IMR-90 (cell line): ENCODE measurements around the gene MKKS. TPM values are rescaled to one million over a fixed set of nuclear protein-coding genes. Genes with fewer than 3 reads are reported as not detected.

Experiments used
- ATAC-seq: fragments of 200-7000 bp; cut with Tn5 transposase; 2 replicates; pipeline ENCODE4 v1.9.1; 2020; ENCODE audit warnings: low read depth, mild to moderate bottlenecking, moderate library complexity
- BruUV-seq: library from RNA; stranded (reverse); fragments of 400-500 nt; replicated peaks from 2 replicates; lab custom pipeline; 2021; lab: Mats Ljungman, UMichigan
- CTCF ChIA-PET: fragments of 300-600 bp; formaldehyde crosslinking; extraction: SDS; loops from one replicate; lab custom pipeline; 2021; ENCODE audit warnings: antibody characterized with exemption; lab: Yijun Ruan, JAX
- POLR2A ChIA-PET: fragments of 300-600 bp; sonication (Branson Sonifier 250); formaldehyde crosslinking; loops from one replicate; lab custom pipeline; 2022; ENCODE audit warnings: antibody characterized with exemption; ENCODE audit not compliant: unreplicated experiment; lab: Charles Lee
- DNase-seq: peaks from one replicate; pipeline ENCODE4 v3.0.0; 2013
- H2AFZ ChIP-seq: replicated peaks from 2 replicates; pipeline ENCODE3; 2013; ENCODE audit warnings: low read length, mild to moderate bottlenecking; ENCODE audit not compliant: poor library complexity
- H2AK5ac ChIP-seq: 2 replicates; pipeline ENCODE4 v1.6.1; 2013; ENCODE audit warnings: low read depth, low read length, inconsistent platforms
- H2AK9ac ChIP-seq: replicated peaks from 2 replicates; pipeline ENCODE3; 2013; ENCODE audit warnings: mild to moderate bottlenecking, low read depth, low read length, moderate library complexity; ENCODE audit not compliant: poor library complexity
- H2BK120ac ChIP-seq: 2 replicates; pipeline ENCODE4 v1.6.1; 2013; ENCODE audit warnings: low read depth, low read length, inconsistent platforms
- H2BK15ac ChIP-seq: 3 replicates; pipeline ENCODE4 v1.6.1; 2013; ENCODE audit warnings: low read depth, low read length, inconsistent platforms
- H2BK20ac ChIP-seq: 2 replicates; pipeline ENCODE4 v1.6.1; 2013; ENCODE audit warnings: low read depth, mild to moderate bottlenecking, inconsistent platforms, low read length, moderate library complexity
- H2BK5ac ChIP-seq: 2 replicates; pipeline ENCODE4 v1.6.1; 2013; ENCODE audit warnings: mild to moderate bottlenecking, low read depth, low read length, inconsistent platforms; ENCODE audit not compliant: poor library complexity, severe bottlenecking
- H3K14ac ChIP-seq: replicated peaks from 2 replicates; pipeline ENCODE4 v1.6.1; 2013; ENCODE audit warnings: low read depth, low read length, inconsistent platforms
- H3K18ac ChIP-seq: 2 replicates; pipeline ENCODE4 v1.6.1; 2013; ENCODE audit warnings: low read depth, low read length, control low read depth
- H3K23ac ChIP-seq: 2 replicates; pipeline ENCODE4 v1.6.1; 2013; ENCODE audit warnings: low read depth, low read length, inconsistent platforms
- H3K27ac ChIP-seq: 2 replicates; pipeline ENCODE4 v1.5.1; 2013; ENCODE audit warnings: mild to moderate bottlenecking, control low read depth, low read length; ENCODE audit not compliant: insufficient read depth
- H3K27me3 ChIP-seq: 2 replicates; pipeline ENCODE4 v1.6.1; 2013; ENCODE audit warnings: low read length; ENCODE audit not compliant: control insufficient read depth, insufficient read depth
- H3K36me3 ChIP-seq: 2 replicates; pipeline ENCODE4 v1.6.1; 2013; ENCODE audit warnings: low read length, mixed read lengths; ENCODE audit not compliant: control insufficient read depth, insufficient read depth
- H3K4ac ChIP-seq: 2 replicates; pipeline ENCODE4 v1.6.1; 2013; ENCODE audit warnings: low read depth, low read length, inconsistent platforms
- H3K4me1 ChIP-seq: 2 replicates; pipeline ENCODE4 v1.6.1; 2013; ENCODE audit warnings: low read length, mixed read lengths; ENCODE audit not compliant: control insufficient read depth, insufficient read depth
- H3K4me2 ChIP-seq: 2 replicates; pipeline ENCODE4 v1.6.1; 2013; ENCODE audit warnings: low read depth, mild to moderate bottlenecking, control low read depth, low read length, moderate library complexity
- H3K4me3 ChIP-seq: 2 replicates; pipeline ENCODE4 v1.5.1; 2013; ENCODE audit warnings: low read depth, mild to moderate bottlenecking, control low read depth, low read length, moderate library complexity; ENCODE audit not compliant: insufficient read depth
- H3K56ac ChIP-seq: 2 replicates; pipeline ENCODE4 v1.6.1; 2013; ENCODE audit warnings: low read length, inconsistent platforms; ENCODE audit not compliant: insufficient read depth; ENCODE audit errors: extremely low read depth
- H3K79me1 ChIP-seq, 2 experiments: 2 replicates each; pipeline ENCODE4 v1.6.1; 2013; ENCODE audit warnings: low read length in 2 of 2, inconsistent platforms in 1 of 2, low read depth in 1 of 2
- H3K9ac ChIP-seq: 2 replicates; pipeline ENCODE4 v1.6.1; 2013; ENCODE audit warnings: low read depth, low read length, control low read depth
- H3K9me1 ChIP-seq: 2 replicates; pipeline ENCODE4 v1.6.1; 2013; ENCODE audit warnings: low read length, inconsistent platforms; ENCODE audit not compliant: insufficient read depth
- H3K9me3 ChIP-seq: 2 replicates; pipeline ENCODE4 v1.6.1; 2013; ENCODE audit warnings: low read length; ENCODE audit not compliant: control insufficient read depth, insufficient read depth
- H4K20me1 ChIP-seq: 2 replicates; pipeline ENCODE4 v1.6.1; 2013; ENCODE audit warnings: low read length, inconsistent platforms; ENCODE audit not compliant: insufficient read depth
- H4K5ac ChIP-seq: 2 replicates; pipeline ENCODE4 v1.6.1; 2013; ENCODE audit warnings: mild to moderate bottlenecking, low read depth, low read length, control low read depth
- H4K8ac ChIP-seq, 2 experiments: 2 replicates each; pipeline ENCODE4 v1.6.1; 2013; ENCODE audit warnings: low read depth in 2 of 2, low read length in 2 of 2, control low read depth in 1 of 2, inconsistent platforms in 1 of 2
- H4K91ac ChIP-seq: 2 replicates; pipeline ENCODE4 v1.6.1; 2013; ENCODE audit warnings: low read depth, low read length, inconsistent platforms; ENCODE audit not compliant: insufficient read depth
- MAFK ChIP-seq: IDR thresholded peaks from 2 replicates; pipeline ENCODE4 v1.6.1; 2012; ENCODE audit warnings: low read depth, low read length, improper control_type of control experiment
- MXI1 ChIP-seq: IDR thresholded peaks from 2 replicates; pipeline ENCODE4 v1.6.1; 2012; ENCODE audit warnings: low read depth, mild to moderate bottlenecking, low read length, moderate library complexity, borderline replicate concordance
- RAD21 ChIP-seq: IDR thresholded peaks from 2 replicates; pipeline ENCODE4 v1.6.1; 2012; ENCODE audit warnings: low read length, improper control_type of control experiment
- RFX5 ChIP-seq: IDR thresholded peaks from 2 replicates; pipeline ENCODE4 v1.8.0; 2012; ENCODE audit warnings: low read depth, mild to moderate bottlenecking, low read length, moderate library complexity
- SMC3 ChIP-seq: fragments of 150-350 bp; IDR thresholded peaks from 2 replicates; pipeline ENCODE4 v1.6.1; 2016; ENCODE audit warnings: low read depth, mild to moderate bottlenecking, antibody characterized with exemption, low read length, moderate library complexity
- dilution Hi-C: fragments of 300-500 bp; cut with HindIII; formaldehyde crosslinking; loops from one replicate; pipeline ENCODE4 v1.14.3; 2018; ENCODE audit warnings: low sequenced_read_pairs; ENCODE audit not compliant: unreplicated experiment
- in situ Hi-C: fragments of 300-500 bp; cut with MboI; formaldehyde crosslinking; loops from 3 replicates; pipeline ENCODE4 v1.14.3; 2019; ENCODE audit warnings: low sequenced_read_pairs, inconsistent platforms, mixed read lengths
- intact Hi-C: fragments of 100-400 bp; cut with micrococcal nuclease; formaldehyde crosslinking; loops from 2 replicates; pipeline ENCODE4 v1.10.0; 2022
- polyA plus RNA-seq, 3 experiments: library from polyadenylated mRNA; depleted of rRNA; stranded (reverse); fragments of >200 nt; gene quantifications; 2 replicates each; pipeline ENCODE4 v1.2.3, GENCODE V29; 2012; ENCODE audit warnings: low replicate concordance in 1 of 3
- total RNA-seq: library from RNA; depleted of rRNA; stranded (reverse); fragments of >200 nt; gene quantifications from 2 replicates; pipeline ENCODE4 v1.2.3, GENCODE V29; 2012
- TF ChIP-seq, protein P1 (sequence below): conservative IDR thresholded peaks from 2 replicates; pipeline ENCODE4 v1.5.1; 2012; ENCODE audit warnings: mild to moderate bottlenecking, low read depth, low read length, improper control_type of control experiment
- TF ChIP-seq, protein P2 (sequence below): fragments of 150-350 bp; IDR thresholded peaks from 2 replicates; pipeline ENCODE4 v1.6.1; 2016; ENCODE audit warnings: low read depth, mild to moderate bottlenecking, low read length, moderate library complexity, borderline replicate concordance

Gene MKKS
- total and polyA plus RNA-seq, 2 of the 4 experiments (the other 2 are of a cell fraction) = 6.9 to 7.5 TPM

DNA sequence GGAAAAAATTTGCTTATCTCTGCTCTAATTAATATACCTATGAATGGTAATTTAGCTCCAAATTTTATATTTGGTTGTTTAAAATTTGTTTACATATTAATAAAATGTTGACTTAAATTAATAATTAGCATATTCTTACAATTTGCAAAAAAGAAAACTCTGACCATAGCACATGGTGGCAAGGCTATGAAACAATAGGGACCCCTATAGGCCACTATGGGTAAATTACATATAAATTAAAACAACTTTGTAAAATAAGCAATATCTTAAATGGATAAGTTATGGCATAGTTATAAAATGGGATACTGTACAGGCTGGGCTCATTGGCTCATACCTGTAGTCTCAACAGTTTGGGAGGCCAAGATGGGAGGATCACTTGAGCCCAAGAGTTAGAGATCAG lies 76.0 kb downstream of the MKKS start:
- Histone ChIP-seq H2BK15ac (no peak overlapping the region), H3K4me1 (peaks cover 4% of the 10 kb centered on the region; the same call in 1 of the 2 replicates), H2AK9ac (no peak overlapping the region), H3K9ac (no peak overlapping the region), H3K9me3 (no peaks in the 10 kb centered on the region), H3K14ac (no peak overlapping the region), H3K56ac (no peak overlapping the region), H4K5ac (no peak overlapping the region), H3K4me3 (no peak overlapping the region), H3K36me3 (no peaks in the 10 kb centered on the region), H2BK20ac (no peak overlapping the region), H2BK120ac (no peak overlapping the region), H3K4me2 (no peak overlapping the region), H3K18ac (no peak overlapping the region), H2BK5ac (no peak overlapping the region), H2AFZ (no peak overlapping the region), H4K20me1 (no peaks in the 10 kb centered on the region), H3K23ac (no peak overlapping the region), H4K8ac (no peak overlapping the region), H3K27me3 (no peaks in the 10 kb centered on the region; the same call in 1 of the 2 replicates), H3K79me1 (no peaks in the 10 kb centered on the region), H4K91ac (no peak overlapping the region), H3K4ac (no peak overlapping the region), H2AK5ac (peak overlapping the region; percentile 75; the same call in 1 of the 2 replicates), H3K27ac (no peak overlapping the region), H3K9me1 (no peaks in the 10 kb centered on the region)
- intact Hi-C loops (loop anchor here (2.0 to 5.0 kb wide), 3 partner anchors 139 to 379 kb away; partner anchors contain the start of gene SNAP25), in situ Hi-C loops (no loop called here), dilution Hi-C loops (no loop called here)
- DNase-seq (peak; percentile 17), ATAC-seq (peak; percentile 76)
- BruUV-seq = no TSS peak
- CTCF ChIA-PET = interaction anchor here (0.6 to 1.3 kb wide), 7 partner anchors 9 to 1369 kb away, joined by 3 to 4 read pairs (median 3); no protein-coding TSS in a partner anchor
- TF ChIP-seq MXI1 (no peak), RAD21 (peak; percentile 68), MAFK (no peak), RFX5 (no peak), SMC3 (peak; percentile 47; the same call in 1 of the 2 replicates)
- TF ChIP-seq, protein P1, sequence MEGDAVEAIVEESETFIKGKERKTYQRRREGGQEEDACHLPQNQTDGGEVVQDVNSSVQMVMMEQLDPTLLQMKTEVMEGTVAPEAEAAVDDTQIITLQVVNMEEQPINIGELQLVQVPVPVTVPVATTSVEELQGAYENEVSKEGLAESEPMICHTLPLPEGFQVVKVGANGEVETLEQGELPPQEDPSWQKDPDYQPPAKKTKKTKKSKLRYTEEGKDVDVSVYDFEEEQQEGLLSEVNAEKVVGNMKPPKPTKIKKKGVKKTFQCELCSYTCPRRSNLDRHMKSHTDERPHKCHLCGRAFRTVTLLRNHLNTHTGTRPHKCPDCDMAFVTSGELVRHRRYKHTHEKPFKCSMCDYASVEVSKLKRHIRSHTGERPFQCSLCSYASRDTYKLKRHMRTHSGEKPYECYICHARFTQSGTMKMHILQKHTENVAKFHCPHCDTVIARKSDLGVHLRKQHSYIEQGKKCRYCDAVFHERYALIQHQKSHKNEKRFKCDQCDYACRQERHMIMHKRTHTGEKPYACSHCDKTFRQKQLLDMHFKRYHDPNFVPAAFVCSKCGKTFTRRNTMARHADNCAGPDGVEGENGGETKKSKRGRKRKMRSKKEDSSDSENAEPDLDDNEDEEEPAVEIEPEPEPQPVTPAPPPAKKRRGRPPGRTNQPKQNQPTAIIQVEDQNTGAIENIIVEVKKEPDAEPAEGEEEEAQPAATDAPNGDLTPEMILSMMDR = peak; percentile 72
- TF ChIP-seq, protein P2, sequence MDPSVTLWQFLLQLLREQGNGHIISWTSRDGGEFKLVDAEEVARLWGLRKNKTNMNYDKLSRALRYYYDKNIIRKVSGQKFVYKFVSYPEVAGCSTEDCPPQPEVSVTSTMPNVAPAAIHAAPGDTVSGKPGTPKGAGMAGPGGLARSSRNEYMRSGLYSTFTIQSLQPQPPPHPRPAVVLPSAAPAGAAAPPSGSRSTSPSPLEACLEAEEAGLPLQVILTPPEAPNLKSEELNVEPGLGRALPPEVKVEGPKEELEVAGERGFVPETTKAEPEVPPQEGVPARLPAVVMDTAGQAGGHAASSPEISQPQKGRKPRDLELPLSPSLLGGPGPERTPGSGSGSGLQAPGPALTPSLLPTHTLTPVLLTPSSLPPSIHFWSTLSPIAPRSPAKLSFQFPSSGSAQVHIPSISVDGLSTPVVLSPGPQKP = no peak
- POLR2A ChIA-PET = no interaction called here
